ENCODE data around the gene TMC1.

Gene TMC1

DNA sequence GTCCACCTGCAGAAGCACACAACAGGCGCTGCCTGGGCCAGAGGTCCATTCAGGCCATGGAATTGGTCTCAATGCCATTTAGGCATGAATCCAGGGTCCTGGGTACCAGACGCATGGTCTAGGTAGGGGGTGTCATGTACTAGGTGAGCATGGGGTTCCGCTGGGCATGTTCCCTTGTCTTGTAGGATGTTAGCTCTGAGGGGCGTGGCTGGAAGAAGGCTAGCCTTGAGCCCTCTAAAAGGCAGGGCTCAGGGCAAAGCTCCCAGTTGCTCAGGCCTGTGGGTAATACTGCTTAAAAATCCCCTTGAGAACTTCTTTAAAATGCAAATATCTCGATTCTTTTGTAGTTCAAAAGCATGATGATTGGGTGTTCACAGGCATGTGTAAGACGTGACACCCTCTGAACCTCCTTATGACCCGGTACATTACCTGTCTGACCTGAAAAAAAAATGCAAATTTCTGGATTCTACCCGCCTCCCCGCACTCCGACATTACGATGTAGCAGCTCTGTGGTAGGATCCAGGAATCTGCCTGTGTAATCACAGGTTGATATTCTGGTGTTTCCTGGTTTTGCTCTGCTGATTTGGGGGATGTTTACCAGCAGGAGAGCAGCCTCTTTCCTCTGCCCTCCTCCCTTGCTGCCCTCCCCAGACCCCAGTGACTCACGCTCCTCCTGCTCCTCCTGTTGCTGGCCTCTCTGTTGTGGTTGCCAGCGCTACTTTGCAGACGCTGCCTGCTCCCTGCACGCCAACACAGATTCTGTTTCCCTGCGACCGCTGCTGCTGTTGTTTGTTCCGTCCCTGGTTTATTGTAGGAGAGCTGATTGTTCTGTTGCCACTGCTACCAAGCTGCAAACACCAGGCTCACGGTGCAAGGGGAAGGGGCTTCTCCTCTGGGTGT, 5.7 kb downstream of the TMC1 start:
- peak; percentile 86 for DNase-seq

DNA sequence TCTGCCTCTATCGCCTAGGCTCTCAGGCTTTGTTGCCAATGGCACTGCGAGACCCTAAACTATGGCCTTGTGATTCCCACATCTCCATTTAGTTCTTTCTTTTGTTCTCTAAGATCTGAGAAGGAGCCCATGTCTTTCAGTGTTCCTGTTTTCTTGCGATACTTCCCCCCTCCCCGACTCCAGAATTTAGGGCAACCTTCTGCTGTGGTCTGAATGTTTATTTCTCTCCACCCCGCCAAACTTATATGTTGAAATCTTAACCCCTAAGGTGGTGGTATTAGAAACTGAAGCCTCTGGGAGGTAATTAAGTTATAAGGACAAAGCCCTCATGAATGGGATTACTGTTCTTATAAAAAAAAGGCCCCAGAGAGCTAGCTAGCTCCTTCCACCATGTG, 6.4 kb downstream of the TMC1 start:
- DNase-seq = no peak

DNA sequence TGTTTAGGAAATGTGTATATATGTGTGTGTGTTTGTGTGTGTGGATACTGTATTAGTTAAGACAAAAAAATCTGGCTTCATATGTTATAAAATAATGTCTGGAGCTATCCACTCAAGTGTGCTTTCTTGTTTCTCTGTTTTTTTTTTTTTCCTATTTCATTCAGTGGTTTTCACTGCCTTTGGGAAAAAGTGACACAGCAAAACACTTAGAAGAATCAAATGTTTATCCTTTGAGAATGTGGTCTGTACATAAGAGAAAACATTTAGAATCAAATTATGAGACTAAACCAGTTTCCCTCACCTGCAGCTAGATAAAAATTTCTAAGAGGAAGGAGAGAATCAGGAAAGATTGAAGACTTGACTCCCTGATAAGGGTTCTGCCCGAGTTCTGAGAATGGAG, 8.1 kb downstream of the TMC1 start:
- no peak for DNase-seq

DNA sequence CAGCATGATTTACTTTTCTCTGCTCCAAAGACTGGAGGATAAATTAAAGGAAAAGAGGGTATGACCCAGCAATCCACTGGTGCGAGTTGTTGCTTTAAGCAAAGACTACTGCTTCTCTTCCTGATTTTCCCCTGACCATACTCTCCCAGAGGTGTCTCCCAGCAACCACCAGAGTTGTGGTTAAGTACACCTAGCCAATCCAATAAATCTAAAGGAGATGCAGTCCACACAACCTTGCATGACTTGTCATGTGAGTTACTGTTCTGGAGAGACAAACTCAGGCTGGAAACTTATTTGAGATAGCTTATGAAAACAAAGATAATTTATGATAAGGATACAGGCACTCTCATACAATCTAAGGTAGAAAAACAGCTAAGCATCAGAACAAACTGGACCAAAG, 11.9 kb downstream of the TMC1 start:
- DNase-seq = no peak

DNA sequence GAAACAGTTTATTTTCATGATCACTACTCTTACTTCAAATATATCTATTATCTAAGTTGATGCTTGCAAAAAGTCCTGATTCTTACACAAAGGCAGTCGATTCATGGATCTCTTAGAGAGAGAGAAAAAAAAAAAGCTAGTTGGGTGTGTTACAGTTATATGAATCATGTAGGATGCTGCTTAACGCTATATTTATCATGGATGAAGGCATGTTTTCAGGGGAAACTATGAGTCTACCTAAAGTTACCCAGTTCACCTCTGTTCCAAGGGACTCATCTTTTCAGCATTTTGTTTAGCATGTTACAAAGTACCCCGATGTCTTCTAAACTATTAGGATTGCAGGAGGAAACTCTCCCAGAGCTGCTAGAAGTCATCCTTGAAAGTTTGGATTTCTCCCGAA, 13.5 kb downstream of the TMC1 start:
- no peak for DNase-seq

DNA sequence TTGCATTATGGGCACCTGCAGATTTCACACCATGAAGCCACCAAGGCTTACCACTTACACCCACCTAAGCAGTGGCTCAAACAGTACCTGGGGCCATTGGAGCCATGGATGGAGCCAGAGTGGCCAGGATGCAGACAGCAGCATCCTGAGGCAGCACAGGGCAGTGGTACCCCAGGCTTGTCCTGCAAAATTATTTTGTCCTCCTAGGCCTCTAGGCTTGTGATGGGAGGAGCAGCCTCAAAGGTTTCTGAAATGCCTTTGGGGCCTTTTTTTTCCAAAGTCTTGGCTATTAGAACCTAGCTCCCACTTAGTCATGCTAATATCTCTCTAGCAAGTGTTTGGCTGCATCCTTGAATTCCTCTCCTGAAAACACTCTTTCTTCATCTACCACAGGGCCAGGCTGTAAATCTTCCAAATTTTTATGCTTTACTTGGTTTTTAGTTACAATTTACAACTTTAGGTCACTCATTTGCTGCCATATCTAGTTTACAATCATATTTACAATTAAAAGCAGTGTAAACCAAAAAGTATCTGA, 15.7 kb downstream of the TMC1 start:
- DNase-seq = no peak

DNA sequence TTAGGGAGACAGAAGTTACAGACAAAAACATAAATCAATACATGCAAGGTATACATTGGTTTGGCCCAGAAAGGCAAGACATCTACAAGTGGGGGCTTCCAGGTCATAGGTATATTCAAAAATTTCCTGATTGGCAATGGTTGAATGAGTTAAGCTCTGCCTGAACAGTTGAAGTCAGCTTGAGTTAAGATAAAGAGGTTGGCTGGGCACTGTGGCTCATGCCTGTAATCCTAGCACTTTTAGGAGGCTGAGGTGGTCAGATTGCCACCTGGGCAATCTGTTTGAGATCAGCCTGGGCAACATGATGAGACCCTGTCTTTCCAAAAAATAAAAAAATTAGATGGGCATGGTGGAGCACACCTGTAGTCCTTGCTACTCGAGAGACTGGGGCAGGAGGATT, 16.3 kb downstream of the TMC1 start:
- DNase-seq = no peak

DNA sequence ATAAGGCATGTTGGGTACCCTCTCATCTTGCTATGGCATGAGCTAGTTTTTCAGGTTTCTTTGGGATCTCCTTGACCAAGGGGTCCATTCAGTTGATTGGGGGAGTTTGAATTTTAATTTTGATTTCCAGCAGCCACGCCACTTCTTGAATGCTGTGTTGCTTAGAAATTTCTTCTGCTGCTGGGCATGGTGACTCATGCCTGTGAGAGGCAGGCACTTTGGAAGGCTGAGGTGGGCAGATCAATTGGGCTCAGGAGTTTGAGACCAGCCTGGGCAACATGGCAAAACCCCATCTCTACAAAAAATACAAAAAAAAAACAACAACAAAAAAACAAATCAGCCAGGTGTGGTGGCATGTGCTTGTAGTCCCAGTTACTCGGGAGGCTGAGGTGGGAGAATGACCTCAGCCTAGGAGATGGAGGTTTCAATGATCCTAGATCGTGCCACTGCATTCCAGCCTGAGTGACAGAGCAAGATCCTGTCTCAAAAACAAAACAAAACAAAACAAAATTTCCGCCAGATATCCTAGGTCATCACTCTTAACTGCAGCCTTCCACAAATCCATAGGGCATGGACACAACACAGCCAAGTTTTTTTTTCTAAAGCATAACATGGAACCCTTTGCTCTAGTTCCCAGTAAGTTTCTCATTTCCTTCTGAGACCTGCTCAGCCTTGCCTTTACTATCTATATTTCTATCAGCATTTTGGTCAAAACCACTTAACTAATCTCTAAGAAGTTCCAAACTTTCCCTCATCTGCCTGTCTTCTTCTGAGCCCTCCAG, 17.7 kb downstream of the TMC1 start:
- no peak for DNase-seq

DNA sequence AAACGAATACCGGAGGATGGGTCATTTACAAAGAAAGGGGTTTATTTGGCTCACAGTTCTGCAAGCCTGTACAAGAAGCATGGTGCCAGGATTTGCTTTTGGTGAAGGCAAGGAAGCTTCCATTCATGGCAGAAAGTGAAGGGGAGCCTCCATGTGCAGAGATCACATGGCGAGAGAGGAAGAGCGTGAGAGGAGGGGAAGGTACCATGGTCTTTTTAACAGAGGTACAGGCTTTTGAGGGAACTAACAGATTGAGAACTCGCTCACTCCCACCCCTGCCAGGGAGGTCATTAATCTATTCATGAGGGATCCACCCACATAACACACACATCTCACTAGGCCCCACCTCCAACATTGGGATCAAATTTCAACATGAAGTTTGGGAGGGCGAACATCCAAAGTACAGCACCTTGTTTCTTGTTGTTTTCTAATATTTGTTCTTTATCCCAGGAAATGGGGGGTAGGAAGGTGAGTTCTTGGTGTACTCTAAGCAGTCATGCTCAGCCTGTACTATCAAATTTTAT, 18.5 kb downstream of the TMC1 start:
- no peak for DNase-seq

DNA sequence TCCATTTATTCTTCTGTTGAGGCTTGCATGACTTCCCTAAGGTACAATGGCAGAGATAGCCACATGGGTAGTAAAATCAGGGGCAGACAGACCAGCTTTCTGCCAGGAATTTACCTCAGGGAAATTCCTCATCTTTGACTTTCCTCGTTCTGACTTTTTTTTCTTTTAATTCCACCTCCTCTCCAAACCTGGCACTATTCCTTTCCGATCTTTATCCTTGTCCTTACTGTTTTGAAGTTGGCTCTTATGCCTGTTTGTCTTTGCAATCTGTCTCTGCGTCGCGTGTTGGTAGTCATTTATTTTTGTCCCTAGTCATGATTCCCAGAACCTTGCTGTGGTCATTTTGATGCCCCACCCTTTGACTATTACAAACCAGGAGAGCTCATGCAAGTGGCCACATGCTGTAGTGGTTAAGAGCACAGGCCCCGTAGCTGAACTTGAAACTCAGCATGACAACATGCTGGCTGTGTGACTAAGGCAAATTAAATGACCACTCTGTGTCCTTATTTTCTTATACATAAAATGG, 19.0 kb downstream of the TMC1 start:
- peak; percentile 47 for DNase-seq

DNA sequence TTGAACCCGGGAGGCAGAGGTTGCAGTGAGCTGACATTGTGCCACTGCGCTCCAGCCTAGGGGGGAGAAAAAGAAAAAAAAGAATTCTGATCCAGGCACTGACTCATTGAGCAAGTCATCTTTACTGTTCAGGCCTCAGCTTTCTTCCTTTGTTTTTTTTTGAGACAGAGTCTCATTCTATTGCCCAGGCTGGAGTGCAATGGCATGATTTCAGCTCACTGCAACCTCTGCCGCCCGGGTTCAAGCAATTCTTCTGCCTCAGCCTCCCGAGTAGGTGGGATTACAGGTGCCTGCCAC, 21.1 kb downstream of the TMC1 start:
- DNase-seq = peak; percentile 53

DNA sequence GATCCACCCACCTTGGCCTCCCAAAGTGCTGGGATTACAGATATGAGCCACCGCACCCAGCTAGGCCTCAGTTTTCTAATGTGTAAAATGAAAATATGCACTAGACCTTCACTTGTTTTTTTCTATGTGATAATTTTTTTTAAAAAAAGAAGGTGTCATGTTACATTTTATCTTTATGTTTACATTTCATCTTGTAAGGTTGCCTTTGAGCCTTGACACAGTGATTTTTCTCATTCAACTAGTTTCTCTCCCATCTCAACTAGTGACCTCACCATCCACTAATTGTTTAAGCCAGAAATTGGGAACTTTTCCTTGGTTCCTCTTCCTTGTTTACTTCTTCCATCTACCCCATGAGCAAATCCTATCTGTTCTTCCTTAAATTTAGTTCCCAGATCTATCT, 21.5 kb downstream of the TMC1 start:
- DNase-seq = no peak

DNA sequence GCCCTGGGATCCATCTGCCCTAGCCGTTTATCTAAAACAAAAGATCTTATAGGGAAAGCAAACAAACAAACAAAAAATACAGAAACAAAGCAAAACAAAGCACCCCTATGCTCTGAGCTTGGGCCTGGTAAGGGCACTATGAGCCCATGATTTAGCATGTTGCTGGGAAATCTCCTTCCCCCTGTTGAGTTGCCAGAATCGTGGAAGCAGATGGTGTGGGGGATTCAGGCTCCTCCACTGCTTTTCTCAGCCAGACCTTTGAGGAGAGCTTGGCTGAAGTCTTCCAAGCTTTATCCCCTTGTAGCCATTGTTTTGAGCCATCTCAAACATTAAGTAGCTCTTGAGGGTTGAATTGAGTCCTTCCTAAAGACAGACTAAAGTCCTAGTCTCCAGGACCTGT, 29.9 kb downstream of the TMC1 start:
- no peak for DNase-seq

DNA sequence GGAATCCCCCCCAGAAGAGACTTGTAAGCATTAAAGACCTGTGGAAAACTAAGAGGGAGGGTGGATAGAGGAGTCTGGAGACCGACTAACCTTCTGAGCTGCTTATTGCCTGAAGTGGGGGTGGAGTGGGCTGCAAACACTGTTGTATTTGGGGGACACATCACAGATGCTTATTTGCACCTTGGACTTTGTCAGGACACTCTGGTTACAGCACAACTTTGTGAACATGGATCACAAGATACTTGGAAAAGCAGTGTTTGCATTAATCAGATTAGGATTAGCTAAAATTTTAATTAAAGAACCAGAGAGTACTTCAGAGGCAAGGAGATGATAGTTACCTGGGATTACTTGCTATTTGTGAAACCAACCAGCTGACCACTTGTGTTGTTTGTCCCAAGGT, 30.9 kb downstream of the TMC1 start:
- no peak for DNase-seq

DNA sequence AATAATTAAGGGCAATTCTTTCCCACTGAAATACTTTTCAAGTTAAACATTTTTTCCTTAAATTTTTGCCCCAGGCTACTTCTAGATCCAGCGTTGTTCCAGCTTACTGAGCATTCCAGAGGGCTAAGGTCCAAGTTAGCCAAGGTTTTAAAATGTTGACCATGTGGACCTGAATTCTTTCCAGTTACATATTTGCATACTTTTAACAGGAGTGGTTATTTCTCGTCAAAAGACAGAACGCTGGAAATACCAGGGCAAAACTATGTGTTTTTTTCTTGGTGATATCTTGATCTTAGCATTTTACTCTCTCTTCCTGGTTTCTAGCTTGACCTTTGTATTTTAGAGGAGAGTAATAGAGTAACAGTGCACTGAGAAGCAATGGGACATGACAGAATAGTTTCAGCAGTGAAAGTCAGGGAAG, 32.8 kb downstream of the TMC1 start:
- peak; percentile 97 for DNase-seq

DNA sequence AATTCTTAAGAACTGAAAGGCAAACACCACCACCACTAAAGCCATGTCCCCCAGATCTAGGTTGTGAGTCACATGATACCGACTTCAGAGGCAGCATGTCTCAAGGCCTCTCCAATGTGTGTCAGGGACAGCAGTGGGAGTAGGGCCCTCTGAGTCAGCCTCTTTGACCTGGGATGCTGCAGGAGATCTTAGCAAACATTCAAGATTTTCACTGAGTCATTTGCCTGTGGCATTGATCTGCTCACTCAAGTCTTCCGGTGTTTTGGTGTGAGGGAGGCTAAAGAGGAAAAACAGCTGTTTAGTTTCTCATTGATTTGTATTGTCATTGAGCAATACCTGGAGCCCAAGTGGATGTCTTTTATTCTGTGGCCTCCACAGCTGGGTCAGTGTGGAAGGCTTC, 36.1 kb downstream of the TMC1 start:
- DNase-seq = peak; percentile 84

DNA sequence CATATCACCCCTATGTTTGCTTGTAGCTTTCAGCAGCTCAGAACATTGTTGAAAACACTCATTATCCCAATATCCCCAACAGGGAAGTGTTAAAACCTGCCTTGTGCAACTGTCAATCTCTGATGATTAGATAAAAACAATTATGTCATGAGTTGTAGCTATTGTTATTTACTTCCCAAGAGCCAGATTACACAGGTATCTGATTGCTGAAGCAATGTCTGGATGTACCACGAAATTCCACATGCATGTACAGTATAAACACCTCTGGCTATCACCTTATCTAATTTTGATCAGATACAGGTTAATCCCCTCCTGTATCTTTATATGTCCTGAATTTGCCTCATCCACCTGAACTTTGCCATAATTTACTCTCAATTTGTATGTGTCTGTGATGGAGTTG, 38.7 kb downstream of the TMC1 start:
- no peak for DNase-seq

DNA sequence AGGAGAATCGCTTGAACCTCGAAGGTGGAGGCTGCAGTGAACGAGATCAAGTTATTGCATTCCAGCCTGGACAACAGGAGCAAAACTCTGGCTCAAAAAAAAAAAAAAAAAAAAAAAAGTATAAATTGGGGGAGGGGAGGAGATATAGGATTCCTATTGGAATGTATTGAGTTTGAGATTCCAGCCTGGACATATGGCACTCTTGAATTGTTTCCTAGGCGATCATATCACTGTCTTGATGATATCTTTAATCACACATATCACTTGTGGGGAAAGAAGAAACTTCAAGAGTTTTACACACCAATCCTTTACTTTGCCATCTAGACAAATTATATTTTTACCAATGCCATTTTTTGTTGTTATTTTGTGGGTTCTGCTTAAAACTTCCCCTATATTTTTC, 42.4 kb downstream of the TMC1 start:
- DNase-seq = no peak

DNA sequence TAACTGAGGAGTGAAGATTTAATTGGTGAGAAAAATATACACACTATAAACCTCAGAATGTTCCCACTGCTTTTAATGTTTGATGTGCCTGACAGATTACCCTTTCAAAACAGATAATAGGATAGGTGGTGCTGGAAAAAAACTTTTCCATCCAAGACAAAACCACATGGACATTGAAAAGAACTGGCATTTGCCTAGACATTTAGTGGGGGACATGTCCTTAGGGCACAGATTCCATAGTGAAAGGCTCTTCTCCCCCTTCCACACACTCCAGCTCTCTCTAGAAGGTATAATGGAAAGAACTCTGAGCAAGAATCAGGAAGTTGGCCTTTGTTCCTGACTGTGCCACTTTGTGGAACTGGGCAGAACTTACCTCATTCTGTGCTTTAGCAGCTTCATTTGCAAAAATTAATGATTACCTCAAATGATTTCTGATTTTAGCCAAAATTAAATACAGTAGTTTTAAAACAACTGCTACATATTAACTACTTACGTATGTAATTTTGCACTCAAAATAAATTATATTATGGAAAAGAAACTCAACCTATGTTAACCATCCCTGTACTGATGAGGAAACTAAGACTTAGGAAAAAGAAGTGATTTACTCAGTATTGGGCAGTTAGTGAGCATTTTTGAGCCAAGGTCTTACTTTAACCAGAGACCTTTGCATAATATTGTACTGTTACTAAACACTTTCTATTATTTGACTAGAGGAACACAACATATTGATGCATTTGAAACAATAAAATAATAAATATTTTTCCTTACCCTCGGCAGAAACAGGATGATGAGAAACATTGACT, 43.3 kb downstream of the TMC1 start:
- DNase-seq = no peak

DNA sequence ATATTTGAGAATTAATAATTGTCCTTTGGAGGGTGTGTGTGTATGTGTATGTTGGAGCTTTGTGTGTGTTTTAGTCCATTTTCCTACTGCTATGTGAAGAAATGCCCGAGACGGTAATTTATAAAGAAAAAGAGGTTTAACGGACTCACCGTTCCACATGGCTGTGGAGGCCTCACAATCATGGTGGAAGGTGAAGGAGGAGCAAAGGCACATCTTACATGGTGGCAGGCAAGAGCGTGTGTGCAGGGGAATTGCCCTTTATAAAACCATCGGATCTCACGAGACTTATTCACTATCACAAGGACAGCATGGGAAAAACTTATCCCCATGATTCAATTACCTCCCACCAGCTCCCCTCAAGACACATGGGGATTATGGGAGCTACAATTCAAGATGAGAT, 44.1 kb downstream of the TMC1 start:
- DNase-seq = no peak

DNA sequence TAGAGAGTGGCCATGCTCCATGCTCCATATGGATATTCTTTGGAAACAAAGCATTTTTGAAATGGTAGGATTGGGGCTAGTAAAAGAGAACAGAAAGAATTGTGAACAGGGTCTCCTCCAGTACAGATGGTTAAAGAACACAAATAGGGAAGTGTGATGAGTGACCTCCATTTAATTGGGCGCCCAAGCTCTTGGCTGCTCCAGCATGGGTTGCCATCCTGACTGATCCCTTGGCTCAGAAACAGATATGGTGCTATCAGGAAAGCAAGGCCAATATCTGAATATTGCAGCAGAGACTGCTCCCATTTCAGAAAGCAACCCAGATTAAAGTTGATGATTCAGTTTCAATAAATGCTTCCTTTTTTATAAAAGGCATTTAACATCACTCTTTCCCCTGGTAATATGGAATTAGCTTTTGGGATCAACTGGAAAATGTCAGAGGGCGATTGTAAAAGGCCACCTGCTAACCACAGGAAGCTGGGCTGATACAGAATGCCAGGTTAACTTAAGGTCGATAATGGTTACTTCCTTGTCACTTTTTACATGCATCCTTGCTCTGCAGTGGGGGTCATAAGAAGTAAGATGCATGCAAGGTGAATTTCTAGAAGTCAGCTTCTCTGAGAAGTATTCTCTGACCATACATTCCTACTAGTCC, 52.9 kb downstream of the TMC1 start:
- DNase-seq = no peak

DNA sequence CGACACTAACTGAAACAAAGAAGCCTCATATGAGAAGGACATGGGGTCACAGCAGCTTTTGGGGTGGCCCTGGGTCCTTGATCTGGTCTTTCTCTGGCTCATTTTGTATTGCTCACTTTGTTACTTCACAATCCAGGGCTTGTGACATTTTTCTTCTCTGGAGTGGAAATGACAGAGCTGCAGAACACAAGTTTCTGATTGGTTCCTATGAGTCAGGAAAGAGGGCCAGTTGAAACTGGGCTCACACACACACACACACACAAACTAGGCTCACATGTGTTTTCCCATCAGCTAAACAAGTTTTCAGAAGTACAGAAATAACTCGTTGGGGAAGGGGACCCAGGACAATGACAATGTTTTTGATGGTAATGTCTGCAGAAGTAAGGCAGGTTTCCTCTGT, 54.3 kb downstream of the TMC1 start:
- DNase-seq = no peak

Data from fibroblast of skin of scalp (primary cell).